Measurements from ENCODE around the gene MPP1. TPM values are rescaled to one million over a fixed set of nuclear protein-coding genes. Genes with fewer than 3 reads are reported as not detected.

Gene MPP1
- polyA plus RNA-seq, 4 donors: 30.2 to 41.6 (median 37.2) TPM

GRCh38 chrX:154733066-154733425 is 72.2 kb downstream of the MPP1 start:
- DNase-seq (ENCODE audit: low read depth in 4 of 4, low spot score in 3 of 4): no peak

- DNase-seq (ENCODE audit: low read depth in 4 of 4, low spot score in 3 of 4): no peak
Measured at GRCh38 chrX:154732421-154733065, 72.7 kb downstream of the MPP1 start.

GRCh38 chrX:154731881-154732280 is 73.4 kb downstream of the MPP1 start:
- DNase-seq (ENCODE audit: low read depth in 4 of 4, low spot score in 3 of 4): no peak

GRCh38 chrX:154731184-154731583 is 74.1 kb downstream of the MPP1 start:
- DNase-seq (ENCODE audit: low read depth in 4 of 4, low spot score in 3 of 4): no peak

GRCh38 chrX:154730253-154730891 is 74.9 kb downstream of the MPP1 start:
- DNase-seq (ENCODE audit: low read depth in 4 of 4, low spot score in 3 of 4): no peak

GRCh38 chrX:154729439-154729838 is 75.8 kb downstream of the MPP1 start:
- DNase-seq (ENCODE audit: low read depth in 4 of 4, low spot score in 3 of 4): no peak

Other genes starting within 250 kb of the MPP1 start
- not detected for gene CTAG1A, start 220.4 kb downstream of the MPP1 start, polyA plus RNA-seq (ENCODE audit: insufficient read length in 4 of 4)
- gene CTAG1B, start 186.2 kb downstream of the MPP1 start, polyA plus RNA-seq (ENCODE audit: insufficient read length in 4 of 4): not detected
- gene CTAG2, start 151.9 kb downstream of the MPP1 start, polyA plus RNA-seq (ENCODE audit: insufficient read length in 4 of 4): not detected
- 1 to 10 TPM; 2.2 to 3.0 (median 2.6) TPM for gene GAB3, start 54.4 kb downstream of the MPP1 start, polyA plus RNA-seq (ENCODE audit: insufficient read length in 4 of 4)
- 10 to 100 TPM; 44.1 to 59.2 (median 58.5) TPM for gene DKC1, start 42.6 kb downstream of the MPP1 start, polyA plus RNA-seq (ENCODE audit: insufficient read length in 4 of 4)
- not detected for gene SMIM9, start 29.2 kb upstream of the MPP1 start, polyA plus RNA-seq (ENCODE audit: insufficient read length in 4 of 4)
- 10 to 100 TPM; 13.3 to 21.8 (median 17.1) TPM for gene F8A1, start 80.9 kb upstream of the MPP1 start, polyA plus RNA-seq (ENCODE audit: insufficient read length in 4 of 4)
- gene F8, start 217.2 kb upstream of the MPP1 start, polyA plus RNA-seq (ENCODE audit: insufficient read length in 4 of 4): 10 to 100 TPM in 3 of 4 donors, 1 to 10 TPM in 1; 7.8 to 15.6 (median 13.7) TPM
- gene FUNDC2, start 221.4 kb upstream of the MPP1 start, polyA plus RNA-seq (ENCODE audit: insufficient read length in 4 of 4): 100 to 1,000 TPM; 103 to 129 (median 112) TPM

All from left renal pelvis (tissue), 4 donors.